B cell (primary cell): ENCODE measurements around the gene ABCG1. TPM values are rescaled to one million over a fixed set of nuclear protein-coding genes. Genes with fewer than 3 reads are reported as not detected.

Experiments used
- ATAC-seq: fragments of 200-7000 bp; cut with Tn5 transposase; one replicate; pipeline ENCODE4 v1.10.0; 2021; ENCODE audit warnings: low read depth, mild to moderate bottlenecking, moderate number of reproducible peaks, moderate library complexity
- CTCF ChIA-PET: fragments of 350-600 bp; sonication (Branson Sonifier 250); formaldehyde crosslinking; loops from one replicate; lab custom pipeline; 2021; ENCODE audit warnings: antibody characterized with exemption, inconsistent platforms; lab: Charles Lee
- POLR2A ChIA-PET: fragments of 350-600 bp; sonication (Branson Sonifier 250); formaldehyde crosslinking; loops from one replicate; lab custom pipeline; 2021; ENCODE audit warnings: antibody characterized with exemption; lab: Charles Lee
- DNase-seq: peaks from one replicate; pipeline ENCODE4 v3.0.0; 2013
- H2AFZ ChIP-seq: 2 replicates; pipeline ENCODE4 v1.6.1; 2012; ENCODE audit warnings: mild to moderate bottlenecking, low read depth, low read length; ENCODE audit not compliant: insufficient read depth, poor library complexity, severe bottlenecking
- H3K27ac ChIP-seq, 2 donors: 1 replicate in 1 of 2; 2 replicates in 1 of 2; pipeline ENCODE4 v1.5.1; 2012 to 2013; ENCODE audit warnings: low read length in 2 of 2, mild to moderate bottlenecking in 2 of 2, moderate library complexity in 1 of 2
- H3K27me3 ChIP-seq, 4 experiments: fragments of 200-600 bp in 1 of 4; sonication (generic) in 1 of 4; replicated peaks in 1 of 4; 1 replicate in 2 of 4; 2 replicates in 2 of 4; pipeline versions ENCODE4 v1.6.1 to v1.7.0; 2013 to 2016; ENCODE audit warnings: low read length in 3 of 4, mild to moderate bottlenecking in 2 of 4, mixed read lengths in 1 of 4, moderate library complexity in 1 of 4; ENCODE audit not compliant: insufficient read depth in 4 of 4, control insufficient read depth in 3 of 4; ENCODE audit errors: control extremely low read depth in 1 of 4
- H3K36me3 ChIP-seq, 2 experiments: replicated peaks in 1 of 2; 1 replicate in 1 of 2; 2 replicates in 1 of 2; pipeline versions ENCODE4 v1.6.1 to v1.7.1; 2013; ENCODE audit warnings: low read length in 1 of 2; ENCODE audit not compliant: insufficient read depth in 2 of 2, control insufficient read depth in 1 of 2; ENCODE audit errors: control extremely low read depth in 1 of 2, extremely low read depth in 1 of 2
- H3K4me1 ChIP-seq, 2 donors: fragments of 200-600 bp in 1 of 2; sonication (generic) in 1 of 2; 1 replicate in 1 of 2; 2 replicates in 1 of 2; pipeline versions ENCODE4 v1.5.1 to v1.6.1; 2013 to 2017; ENCODE audit warnings: low read length in 2 of 2; ENCODE audit not compliant: control insufficient read depth in 2 of 2, insufficient read depth in 2 of 2
- H3K4me2 ChIP-seq: replicated peaks from 2 replicates; pipeline ENCODE3; 2012; ENCODE audit warnings: mild to moderate bottlenecking, low read depth, low read length; ENCODE audit not compliant: poor library complexity, severe bottlenecking
- H3K4me3 ChIP-seq, 5 experiments: fragments of 200-600 bp in 1 of 5; sonication (generic) in 1 of 5; 1 replicate in 3 of 5; 2 replicates in 2 of 5; pipeline versions ENCODE4 v1.5.1 to v1.7.0; 2011 to 2016; ENCODE audit warnings: low read length in 4 of 5, mild to moderate bottlenecking in 4 of 5, low read depth in 2 of 5, control low read depth in 1 of 5, moderate library complexity in 1 of 5; ENCODE audit not compliant: insufficient read depth in 1 of 5; ENCODE audit errors: control extremely low read depth in 1 of 5, extremely low read depth in 1 of 5
- H3K79me2 ChIP-seq: fragments of 200-600 bp; sonication (generic); one replicate; pipeline ENCODE4 v1.6.0; 2016; ENCODE audit warnings: low read length; ENCODE audit not compliant: control insufficient read depth, insufficient read depth
- H3K9ac ChIP-seq: fragments of 200-600 bp; sonication (generic); 2 replicates; pipeline ENCODE4 v1.6.1; 2017; ENCODE audit warnings: mild to moderate bottlenecking, low read length, moderate library complexity
- H3K9me3 ChIP-seq, 3 donors: one replicate each; pipeline versions ENCODE4 v1.6.1 to v1.7.1; 2013; ENCODE audit warnings: low read length in 2 of 3; ENCODE audit not compliant: control insufficient read depth in 2 of 3, insufficient read depth in 1 of 3; ENCODE audit errors: control extremely low read depth in 1 of 3
- H4K20me1 ChIP-seq: 2 replicates; pipeline ENCODE4 v1.6.0; 2012; ENCODE audit warnings: mild to moderate bottlenecking, low read length; ENCODE audit not compliant: insufficient read depth, control insufficient read depth, poor library complexity, severe bottlenecking
- H3K27ac Mint-ChIP-seq: one replicate; pipeline ENCODE4 v1.8.0; 2021; ENCODE audit warnings: mixed read lengths
- H3K27me3 Mint-ChIP-seq: one replicate; pipeline ENCODE4 v1.8.0; 2021; ENCODE audit warnings: mixed read lengths
- H3K4me1 Mint-ChIP-seq: one replicate; pipeline ENCODE4 v1.8.0; 2021; ENCODE audit warnings: mixed read lengths
- H3K4me3 Mint-ChIP-seq: one replicate; pipeline ENCODE4 v1.8.0; 2021; ENCODE audit warnings: mixed read lengths
- H3K9me3 Mint-ChIP-seq: one replicate; pipeline ENCODE4 v1.8.0; 2022; ENCODE audit warnings: mixed read lengths; ENCODE audit not compliant: insufficient read depth
- CTCF ChIP-seq: fragments of 200-600 bp; IDR thresholded peaks from one replicate; pipeline ENCODE4 v1.8.0; 2022; ENCODE audit warnings: antibody characterized with exemption, mild to moderate bottlenecking
- EZH2 ChIP-seq: IDR thresholded peaks from 2 replicates; pipeline ENCODE4 v1.6.1; 2012; ENCODE audit warnings: borderline replicate concordance, low read depth, mild to moderate bottlenecking, moderate library complexity, low read length; ENCODE audit not compliant: insufficient read depth, poor library complexity, severe bottlenecking
- WGBS: methylation state at CpG from one replicate; pipeline ENCODE4 v1.1.5; 2013; ENCODE audit warnings: missing lambda C conversion rate; ENCODE audit not compliant: insufficient coverage; 5-methylcytosine and 5-hydroxymethylcytosine counted together
- intact Hi-C: fragments of 100-400 bp; cut with micrococcal nuclease; formaldehyde crosslinking; loops from one replicate; pipeline ENCODE4 v1.10.0; 2022
- polyA plus RNA-seq: library from polyadenylated mRNA; depleted of rRNA; stranded (reverse); fragments of >200 nt; gene quantifications from 2 replicates; pipeline ENCODE4 v1.2.3, GENCODE V29; 2012
- total RNA-seq, 2 donors: library from RNA; stranded (reverse); fragments of 120-200 nt in 1 of 2; gene quantifications; 1 replicate in 1 of 2; 2 replicates in 1 of 2; pipeline versions ENCODE4 v1.2.3 to v1.2.4, GENCODE V29; 2013 to 2022

ABCG1 gene
- total and polyA plus RNA-seq, 2 donors (not counting 1 experiment from before 2014, with no cell fraction given): 8.7 to 27.5 TPM

GRCh38 chr21:42285569-42286245 lies 66.8 kb downstream of the ABCG1 start:
- Histone ChIP-seq H3K79me2 (no peaks in the 10 kb centered on the region), H3K36me3 (peaks cover 1 to 68% of the 10 kb centered on the region in 2 experiments), H3K4me2 (peak overlapping the region; percentile 47), H3K4me1 (peaks cover 15 to 22% of the 10 kb centered on the region in 2 donors), H3K4me3 (no peak overlapping the region), H3K27me3 (no peaks in the 10 kb centered on the region), H2AFZ (no peak overlapping the region), H3K27ac (no peak overlapping the region), H4K20me1 (peaks cover 10% of the 10 kb centered on the region), H3K9me3 (no peaks in the 10 kb centered on the region), H3K9ac (peak overlapping the region; percentile 9)
- WGBS: 17% methylated on average over 6 of the region's 13 CpGs
- DNase-seq: no peak
- ATAC-seq: peak; percentile 39
- Mint-ChIP-seq H3K27ac (peak overlapping the region; percentile 26), H3K4me3 (peak overlapping the region; percentile 70), H3K4me1 (peaks cover 20% of the 10 kb centered on the region), H3K9me3 (no peaks in the 10 kb centered on the region), H3K27me3 (no peaks in the 10 kb centered on the region)
- POLR2A ChIA-PET: no interaction called here
- TF ChIP-seq CTCF (no peak), EZH2 (no peak)
- CTCF ChIA-PET: interaction anchor here (0.7 to 2.1 kb wide), 5 partner anchors 26 to 252 kb away, joined by 3 to 8 read pairs (median 4); no protein-coding TSS in a partner anchor
- intact Hi-C loops: no loop called here

- Histone ChIP-seq H3K9ac (peak overlapping the region; percentile 9), H3K27me3 (no peaks in the 10 kb centered on the region), H3K27ac (no peak overlapping the region), H3K4me1 (peaks cover 15 to 22% of the 10 kb centered on the region in 2 donors), H3K36me3 (peaks cover 1 to 72% of the 10 kb centered on the region in 2 experiments), H3K9me3 (no peaks in the 10 kb centered on the region), H3K4me2 (peak overlapping the region; percentile 47), H4K20me1 (peaks cover 10% of the 10 kb centered on the region), H2AFZ (no peak overlapping the region), H3K79me2 (no peaks in the 10 kb centered on the region), H3K4me3 (no peak overlapping the region)
- 12% methylated on average over 11 of the region's 12 CpGs for WGBS
- H3K4me1 Mint-ChIP-seq: peaks cover 20% of the 10 kb centered on the region
- CTCF ChIA-PET: interaction anchor here (1.8 to 2.1 kb wide), 2 partner anchors 27 to 141 kb away, joined by 5 to 8 read pairs; no protein-coding TSS in a partner anchor
- DNase-seq (no peak), ATAC-seq (peak; percentile 74)
- no peaks in the 10 kb centered on the region for H3K27me3 Mint-ChIP-seq
- H3K27ac Mint-ChIP-seq: peak overlapping the region; percentile 7
- TF ChIP-seq EZH2 (no peak), CTCF (no peak)
- intact Hi-C loops: no loop called here
- no peaks in the 10 kb centered on the region for H3K9me3 Mint-ChIP-seq
- H3K4me3 Mint-ChIP-seq: peak overlapping the region; percentile 70
- POLR2A ChIA-PET: no interaction called here
Measured at GRCh38 chr21:42286416-42286815, 67.5 kb downstream of the ABCG1 start.
